HepG2 (cell line): ENCODE results near the gene ABTB2. TPM values are rescaled to one million over a fixed set of nuclear protein-coding genes. Genes with fewer than 3 reads are reported as not detected.
A peak's percentile ranks its signal among the peaks of the same experiment; 100 is the strongest.

ENCODE experiments used
- AGO2 ChIP-seq: fragments of 200-400 bp; formaldehyde crosslinking; optimal IDR thresholded peaks from 2 replicates; pipeline ENCODE3; 2017; ENCODE audit warnings: mild to moderate bottlenecking, low read depth, low read length, moderate library complexity
- ARID5B ChIP-seq: IDR thresholded peaks from 2 replicates; pipeline ENCODE4 v1.4.0; 2020; ENCODE audit warnings: mild to moderate bottlenecking, missing genetic modification reagents
- HOXD1 ChIP-seq: sonication (generic); formaldehyde crosslinking; IDR thresholded peaks from 2 replicates; pipeline ENCODE4 v1.5.0; 2020; ENCODE audit warnings: missing genetic modification reagents
- IRF2 ChIP-seq: IDR thresholded peaks from 2 replicates; pipeline ENCODE4 v1.6.1; 2018; ENCODE audit warnings: missing genetic modification reagents, missing compliant biosample characterization
- KLF9 ChIP-seq: IDR thresholded peaks from 2 replicates; pipeline ENCODE4 v1.6.1; 2016; ENCODE audit warnings: low read depth
- MAFK ChIP-seq, 2 experiments: IDR thresholded peaks in 1 of 2; conservative IDR thresholded peaks in 1 of 2; 2 replicates each; pipeline ENCODE4 v1.6.1; 2011; ENCODE audit warnings: improper control_type of control experiment in 2 of 2, low read length in 2 of 2
- MIXL1 ChIP-seq: IDR thresholded peaks from 2 replicates; pipeline ENCODE4 v1.6.1; 2016
- PHF20 ChIP-seq: sonication (generic); formaldehyde crosslinking; IDR thresholded peaks from 2 replicates; pipeline ENCODE4 v1.5.0; 2020; ENCODE audit warnings: mild to moderate bottlenecking, missing genetic modification reagents
- PHF21A ChIP-seq: sonication (generic); formaldehyde crosslinking; IDR thresholded peaks from 2 replicates; pipeline ENCODE4 v1.5.0; 2020; ENCODE audit warnings: mild to moderate bottlenecking, missing genetic modification reagents
- POLR2AphosphoS5 ChIP-seq: IDR thresholded peaks from 2 replicates; pipeline ENCODE4 v1.6.1; 2012; ENCODE audit warnings: low read depth, low read length
- SMAD3 ChIP-seq: sonication (generic); formaldehyde crosslinking; IDR thresholded peaks from 2 replicates; pipeline ENCODE4 v1.4.0; 2020; ENCODE audit warnings: missing genetic modification reagents
- SMAD9 ChIP-seq: sonication (generic); formaldehyde crosslinking; IDR thresholded peaks from 2 replicates; pipeline ENCODE4 v1.5.1; 2020; ENCODE audit warnings: mild to moderate bottlenecking, missing genetic modification reagents
- TGIF2 ChIP-seq: IDR thresholded peaks from 2 replicates; pipeline ENCODE4 v1.6.1; 2016; ENCODE audit warnings: control low read depth, missing compliant biosample characterization
- THAP11 ChIP-seq: IDR thresholded peaks from 2 replicates; pipeline ENCODE4 v1.6.1; 2016; ENCODE audit warnings: missing biosample characterization, missing genetic modification reagents
- ZBTB33 ChIP-seq: sonication (generic); formaldehyde crosslinking; IDR thresholded peaks from 2 replicates; pipeline ENCODE4 v1.4.0; 2020; ENCODE audit warnings: missing genetic modification reagents
- ZFP36L1 ChIP-seq: sonication (generic); formaldehyde crosslinking; IDR thresholded peaks from 2 replicates; pipeline ENCODE4 v1.8.0; 2022; ENCODE audit warnings: mild to moderate bottlenecking, missing genetic modification reagents, moderate library complexity
- ZFP41 ChIP-seq: sonication (generic); formaldehyde crosslinking; IDR thresholded peaks from 2 replicates; pipeline ENCODE4 v1.4.0; 2020; ENCODE audit warnings: mild to moderate bottlenecking, missing genetic modification reagents, borderline replicate concordance
- ZFX ChIP-seq: sonication (generic); formaldehyde crosslinking; IDR thresholded peaks from 2 replicates; pipeline ENCODE4 v1.4.0; 2020; ENCODE audit warnings: mild to moderate bottlenecking, low read depth, missing genetic modification reagents, moderate library complexity
- ZNF10 ChIP-seq: sonication (generic); formaldehyde crosslinking; IDR thresholded peaks from 2 replicates; pipeline ENCODE4 v1.4.0; 2020; ENCODE audit warnings: mild to moderate bottlenecking, low read depth, missing genetic modification reagents, borderline replicate concordance
- ZNF263 ChIP-seq: sonication (generic); formaldehyde crosslinking; IDR thresholded peaks from 2 replicates; pipeline ENCODE4 v1.4.0; 2020; ENCODE audit warnings: missing genetic modification reagents
- ZNF282 ChIP-seq: fragments of 450-650 bp; IDR thresholded peaks from 2 replicates; pipeline ENCODE4 v1.6.1; 2018; ENCODE audit not compliant: partially characterized antibody
- ZNF496 ChIP-seq: sonication (generic); formaldehyde crosslinking; IDR thresholded peaks from 2 replicates; pipeline ENCODE4 v1.8.1; 2023; ENCODE audit warnings: mild to moderate bottlenecking, moderate library complexity, missing genetic modification reagents; ENCODE audit not compliant: insufficient replicate concordance
- ZNF530 ChIP-seq: sonication (generic); formaldehyde crosslinking; IDR thresholded peaks from 2 replicates; pipeline ENCODE4 v1.5.0; 2020; ENCODE audit warnings: low read depth, mild to moderate bottlenecking, missing genetic modification reagents
- ZNF547 ChIP-seq: sonication (generic); formaldehyde crosslinking; IDR thresholded peaks from 2 replicates; pipeline ENCODE4 v1.5.1; 2020; ENCODE audit warnings: mild to moderate bottlenecking, missing genetic modification reagents
- ZNF644 ChIP-seq: IDR thresholded peaks from 2 replicates; pipeline ENCODE4 v1.6.1; 2016; ENCODE audit warnings: low read depth
- ZNF772 ChIP-seq: sonication (generic); formaldehyde crosslinking; IDR thresholded peaks from 2 replicates; pipeline ENCODE4 v1.5.0; 2020; ENCODE audit warnings: mild to moderate bottlenecking, missing genetic modification reagents
- polyA plus RNA-seq, 8 experiments: library from polyadenylated mRNA; depleted of rRNA in 3 of 8; stranded (reverse) in 7 of 8; unstranded in 1 of 8; fragments of >200 nt; fragmentation: Illumina TruSeq in 4 of 8; extraction: Trizol in 4 of 8; gene quantifications; 2 replicates each; pipeline versions ENCODE4 v1.2.1 to v1.2.3, GENCODE V29; 2011 to 2016; ENCODE audit warnings: low read depth in 4 of 8, missing spikeins in 1 of 8, mixed read lengths in 1 of 8; ENCODE audit not compliant: insufficient read depth in 1 of 8
- total RNA-seq, 5 experiments: library from RNA; depleted of rRNA; stranded (reverse); fragments of >200 nt; fragmentation: Illumina TruSeq; extraction: Trizol; gene quantifications; 2 replicates each; pipeline ENCODE4 v1.2.3, GENCODE V29; 2016; ENCODE audit warnings: low read depth in 1 of 5

Gene ABTB2
- total and polyA plus RNA-seq, 2 of the 13 experiments (the other 11 are each of a cell fraction or from before 2014, with no cell fraction given) = 5.1 to 15.4 TPM

- TF ChIP-seq MIXL1 (CRISPR knock-in tag) (no peak; the same call in 1 of the 2 replicates), ZFX (no peak; the same call in 1 of the 2 replicates), POLR2AphosphoS5 (peak; percentile 54), ARID5B (CRISPR knock-in tag) (no peak; the same call in 1 of the 2 replicates), ZNF644 (no peak), SMAD3 (CRISPR knock-in tag) (0 out of 2 replicates have a peak, but pooled peaks have one; percentile 23), ZNF263 (no peak), KLF9 (CRISPR knock-in tag) (no peak), ZNF530 (no peak), AGO2 (no peak), ZFP41 (CRISPR knock-in tag) (no peak), ZFP36L1 (CRISPR knock-in tag) (no peak), IRF2 (CRISPR knock-in tag) (no peak), THAP11 (no peak; the same call in 1 of the 2 replicates), MAFK (conservative IDR thresholded peaks at IDR 0.05 in 1 of 2, IDR thresholded peaks at IDR 0.05 in 1 of 2; ENCODE audit: low read length in 2 of 2) (no peak; a peak in 1 of 4 replicates), ZNF282 (no peak), ZNF547 (CRISPR knock-in tag) (peak; percentile 81), HOXD1 (CRISPR knock-in tag) (no peak; the same call in 1 of the 2 replicates), ZBTB33 (CRISPR knock-in tag) (peak; percentile 11; the same call in 1 of the 2 replicates), SMAD9 (no peak), PHF20 (no peak; the same call in 1 of the 2 replicates), PHF21A (CRISPR knock-in tag) (peak; percentile 48; the same call in 1 of the 2 replicates), TGIF2 (peak; percentile 89), ZNF496 (CRISPR knock-in tag) (no peak), ZNF772 (CRISPR knock-in tag) (peak; percentile 51; the same call in 1 of the 2 replicates), ZNF10 (CRISPR knock-in tag) (no peak)
Measured at GRCh38 chr11:34358728-34359547, 1.1 kb upstream of the ABTB2 start (continued).
